GM13977 (cell line): ENCODE data around the gene PLS3.
A peak's percentile ranks its signal among the peaks of the same experiment; 100 is the strongest.

Source experiments
- DNase-seq: peaks from one replicate; pipeline ENCODE4 v3.0.0; 2012; ENCODE audit warnings: low spot score
- in situ Hi-C: fragments of 300-500 bp; cut with MboI; formaldehyde crosslinking; loops from one replicate; pipeline ENCODE4 v1.12.0; 2022; ENCODE audit warnings: low sequenced_read_pairs, low pct_unique_long_range_greater_than_20kb, mixed read lengths, inconsistent platforms; ENCODE audit not compliant: unreplicated experiment
- TF ChIP-seq, protein P1 (sequence below): IDR thresholded peaks from 2 replicates; pipeline ENCODE4 v1.5.1; 2012; ENCODE audit warnings: mild to moderate bottlenecking, control low read depth; ENCODE audit not compliant: insufficient read depth; ENCODE audit errors: extremely low read depth, missing control alignments

The PLS3 gene

DNA sequence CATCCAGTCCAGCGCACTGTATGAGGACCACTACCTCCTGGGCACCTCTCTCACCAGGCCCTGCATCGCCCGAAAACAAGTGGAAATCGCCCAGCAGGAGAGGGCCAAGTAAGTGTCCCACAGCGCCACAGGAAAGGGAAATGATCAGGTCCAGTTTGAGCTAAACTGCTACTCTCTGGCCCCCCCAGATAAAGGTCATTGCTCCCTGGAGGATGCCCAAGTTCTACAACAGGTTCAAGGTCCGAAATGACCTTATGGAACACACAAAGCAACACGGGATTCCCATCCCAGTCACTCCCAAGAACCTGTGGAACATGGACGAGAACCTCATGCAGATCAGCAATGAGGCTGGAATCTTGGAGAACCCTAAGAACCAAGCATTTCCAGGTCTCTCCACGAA is 104.1 kb downstream of the PLS3 start:
- no peak for DNase-seq
- in situ Hi-C loops: no loop called here
- TF ChIP-seq, protein P1, sequence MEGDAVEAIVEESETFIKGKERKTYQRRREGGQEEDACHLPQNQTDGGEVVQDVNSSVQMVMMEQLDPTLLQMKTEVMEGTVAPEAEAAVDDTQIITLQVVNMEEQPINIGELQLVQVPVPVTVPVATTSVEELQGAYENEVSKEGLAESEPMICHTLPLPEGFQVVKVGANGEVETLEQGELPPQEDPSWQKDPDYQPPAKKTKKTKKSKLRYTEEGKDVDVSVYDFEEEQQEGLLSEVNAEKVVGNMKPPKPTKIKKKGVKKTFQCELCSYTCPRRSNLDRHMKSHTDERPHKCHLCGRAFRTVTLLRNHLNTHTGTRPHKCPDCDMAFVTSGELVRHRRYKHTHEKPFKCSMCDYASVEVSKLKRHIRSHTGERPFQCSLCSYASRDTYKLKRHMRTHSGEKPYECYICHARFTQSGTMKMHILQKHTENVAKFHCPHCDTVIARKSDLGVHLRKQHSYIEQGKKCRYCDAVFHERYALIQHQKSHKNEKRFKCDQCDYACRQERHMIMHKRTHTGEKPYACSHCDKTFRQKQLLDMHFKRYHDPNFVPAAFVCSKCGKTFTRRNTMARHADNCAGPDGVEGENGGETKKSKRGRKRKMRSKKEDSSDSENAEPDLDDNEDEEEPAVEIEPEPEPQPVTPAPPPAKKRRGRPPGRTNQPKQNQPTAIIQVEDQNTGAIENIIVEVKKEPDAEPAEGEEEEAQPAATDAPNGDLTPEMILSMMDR: no peak

DNA sequence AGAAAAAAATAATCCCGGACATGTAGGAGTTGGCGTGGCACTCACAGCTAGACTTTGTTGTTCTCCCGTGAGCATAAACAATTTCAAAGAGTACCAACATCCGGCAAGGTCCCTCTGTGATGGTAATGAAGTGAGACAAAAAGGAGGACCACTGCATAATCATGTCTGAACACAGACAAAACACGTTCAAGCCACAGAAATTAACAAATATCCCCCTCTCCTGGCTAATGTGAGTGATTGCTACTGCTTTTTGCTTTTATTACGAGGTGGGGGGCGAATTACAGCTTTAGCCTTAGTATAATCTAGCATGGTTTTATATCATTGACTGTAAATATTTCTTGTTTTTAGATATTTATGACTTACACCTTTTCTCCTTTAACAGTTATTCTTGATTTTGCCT is 118.5 kb downstream of the PLS3 start:
- TF ChIP-seq, protein P1: peak; percentile 16
- peak; percentile 34 for DNase-seq
- in situ Hi-C loops: no loop called here

DNA sequence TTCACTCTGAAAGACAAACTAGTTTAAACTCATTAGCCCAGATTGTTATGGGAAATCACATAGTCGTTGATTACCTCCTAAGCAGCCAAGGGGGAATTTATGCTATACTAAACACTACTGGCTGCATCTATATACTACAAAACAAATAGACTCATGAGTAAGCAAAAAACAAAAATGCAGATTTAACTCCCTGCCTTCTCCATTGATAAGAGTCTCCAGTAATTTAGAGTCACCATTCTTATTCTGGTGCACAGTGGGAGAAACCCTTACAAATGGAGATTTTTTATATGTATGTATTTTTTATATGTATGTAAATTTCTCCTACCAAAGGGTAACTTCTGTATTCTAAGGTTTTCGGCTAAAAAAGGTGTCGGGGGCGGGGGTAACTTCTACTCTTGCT is 126.6 kb downstream of the PLS3 start:
- TF ChIP-seq, protein P1: no peak
- in situ Hi-C loops: no loop called here
- DNase-seq: no peak

DNA sequence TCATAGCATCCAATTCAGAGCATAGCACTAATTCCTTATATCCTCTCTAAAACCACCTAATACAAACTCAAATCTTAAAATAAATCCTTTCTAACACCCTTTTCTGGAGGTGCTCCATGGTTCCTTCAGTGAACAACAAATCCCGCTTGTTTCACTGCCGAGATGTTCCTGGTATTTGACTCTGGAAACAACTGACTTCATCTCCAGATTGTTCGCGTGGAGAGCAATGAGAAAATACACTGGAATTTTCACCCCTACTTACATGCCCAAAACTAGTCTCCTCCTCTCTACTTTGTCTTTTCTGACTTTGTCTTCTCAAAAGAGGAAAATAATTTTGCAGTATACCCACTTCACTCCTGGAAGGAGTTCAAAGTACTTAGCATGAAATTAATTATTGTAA is 129.0 kb downstream of the PLS3 start:
- in situ Hi-C loops: no loop called here
- TF ChIP-seq, protein P1: no peak
- no peak for DNase-seq

DNA sequence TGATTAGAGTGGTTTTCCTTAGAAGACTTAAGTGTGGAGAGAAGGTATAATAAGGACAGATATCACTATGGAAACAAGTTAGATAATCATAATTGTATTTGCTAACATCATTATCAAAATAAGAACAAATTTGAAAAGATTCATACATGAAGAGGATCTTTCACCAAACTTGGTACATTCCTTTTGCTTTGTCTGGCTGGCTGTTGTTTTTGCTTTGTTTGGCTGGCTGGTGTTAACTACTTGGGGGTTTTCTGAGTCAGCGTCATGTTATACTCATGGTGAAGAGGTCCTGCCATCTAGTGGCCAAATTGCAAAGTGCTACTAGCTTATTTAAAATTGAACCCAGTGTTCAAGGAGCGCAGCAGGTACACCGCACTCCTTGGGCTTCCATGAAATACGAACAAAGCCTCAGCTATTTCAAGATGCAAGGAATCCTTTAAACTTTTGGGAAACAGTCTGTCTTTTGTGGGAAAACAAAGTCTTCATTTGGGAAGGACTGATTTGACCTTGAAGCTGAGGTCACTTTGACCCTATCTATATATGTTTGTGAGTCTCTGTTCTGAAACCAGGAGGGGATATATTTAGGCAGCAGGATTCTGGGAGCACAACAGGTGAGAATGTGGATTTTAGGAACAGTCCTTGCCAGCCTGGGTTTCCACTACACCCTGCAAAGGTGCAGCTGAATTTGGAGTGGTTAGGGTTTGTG is 129.7 kb downstream of the PLS3 start:
- in situ Hi-C loops: no loop called here
- DNase-seq: peak; percentile 66

DNA sequence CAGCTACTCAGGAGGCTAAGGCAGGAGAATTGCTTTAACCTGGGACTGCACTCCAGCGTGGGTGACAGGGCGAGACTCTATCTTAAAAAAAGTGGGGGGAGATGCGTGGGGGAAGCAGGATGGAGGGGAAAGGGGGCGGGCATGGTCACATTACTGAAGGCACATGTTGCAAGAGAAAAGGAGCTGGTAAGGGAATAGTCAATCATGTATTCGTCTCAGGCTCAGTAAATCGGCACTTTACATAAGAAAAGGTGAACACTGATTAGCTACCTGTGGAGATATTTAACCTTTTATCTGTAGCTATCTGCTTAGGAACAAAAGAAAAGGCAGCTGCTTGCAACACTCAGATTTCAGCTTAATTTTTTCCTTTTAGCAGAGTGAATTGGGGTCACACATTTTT is 132.5 kb downstream of the PLS3 start:
- in situ Hi-C loops: no loop called here
- DNase-seq: no peak
- TF ChIP-seq, protein P1: no peak

More for the DNA sequence above, 129.7 kb downstream of the PLS3 start:
- TF ChIP-seq, protein P1: peak; percentile 80
